ENCODE measurements around the gene ROBO3.

ROBO3 gene

GRCh38 chr11:124875401-124875800 lies 10.2 kb downstream of the ROBO3 start:
- no peak for DNase-seq (ENCODE audit: low read depth in 4 of 4, low spot score in 1 of 4)

- peak; percentile 33 to 70 (median 59) for DNase-seq (ENCODE audit: low read depth in 4 of 4, low spot score in 1 of 4)
Measured at GRCh38 chr11:124875943-124876817, 10.9 kb downstream of the ROBO3 start.

GRCh38 chr11:124876818-124877630 lies 11.8 kb downstream of the ROBO3 start:
- no peak for DNase-seq (ENCODE audit: low read depth in 4 of 4, low spot score in 1 of 4)

- DNase-seq (ENCODE audit: low read depth in 4 of 4, low spot score in 1 of 4), result no peak
Measured at GRCh38 chr11:124877631-124877909, 12.3 kb downstream of the ROBO3 start.

GRCh38 chr11:124877910-124878758 lies 12.9 kb downstream of the ROBO3 start:
- DNase-seq (ENCODE audit: low read depth in 4 of 4, low spot score in 1 of 4), result no peak

GRCh38 chr11:124878759-124879492 lies 13.7 kb downstream of the ROBO3 start:
- no peak for DNase-seq (ENCODE audit: low read depth in 4 of 4, low spot score in 1 of 4)

- no peak for DNase-seq (ENCODE audit: low read depth in 4 of 4, low spot score in 1 of 4)
Measured at GRCh38 chr11:124879493-124880289, 14.5 kb downstream of the ROBO3 start.

- no peak for DNase-seq (ENCODE audit: low read depth in 4 of 4, low spot score in 1 of 4)
Measured at GRCh38 chr11:124880290-124880611, 15.0 kb downstream of the ROBO3 start.

GRCh38 chr11:124880958-124881357 lies 15.7 kb downstream of the ROBO3 start:
- DNase-seq (ENCODE audit: low read depth in 4 of 4, low spot score in 1 of 4), result no peak

- no peak for DNase-seq (ENCODE audit: low read depth in 4 of 4, low spot score in 1 of 4)
Measured at GRCh38 chr11:124882339-124883071, 17.3 kb downstream of the ROBO3 start.

- DNase-seq (ENCODE audit: low read depth in 4 of 4, low spot score in 1 of 4), result no peak
Measured at GRCh38 chr11:124884340-124884739, 19.1 kb downstream of the ROBO3 start.

- DNase-seq (ENCODE audit: low read depth in 4 of 4, low spot score in 1 of 4), result no peak
Measured at GRCh38 chr11:124884869-124885479, 19.7 kb downstream of the ROBO3 start.

- DNase-seq (ENCODE audit: low read depth in 4 of 4, low spot score in 1 of 4), result no peak
Measured at GRCh38 chr11:124886476-124886875, 21.2 kb downstream of the ROBO3 start.

GRCh38 chr11:124886978-124887666 lies 21.9 kb downstream of the ROBO3 start:
- no peak for DNase-seq (ENCODE audit: low read depth in 4 of 4, low spot score in 1 of 4)

- no peak for DNase-seq (ENCODE audit: low read depth in 4 of 4, low spot score in 1 of 4)
Measured at GRCh38 chr11:124887667-124888013, 22.4 kb downstream of the ROBO3 start.

GRCh38 chr11:124889191-124890091 lies 24.2 kb downstream of the ROBO3 start:
- DNase-seq (ENCODE audit: low read depth in 4 of 4, low spot score in 1 of 4), result no peak

GRCh38 chr11:124890151-124890550 lies 24.9 kb downstream of the ROBO3 start:
- DNase-seq (ENCODE audit: low read depth in 4 of 4, low spot score in 1 of 4), result no peak
